Neural crest cell (in vitro differentiated cells): ENCODE data around the gene UBE2O. TPM values are rescaled to one million over a fixed set of nuclear protein-coding genes. Genes with fewer than 3 reads are reported as not detected.

Experiments used
- DNase-seq: peaks from one replicate; pipeline ENCODE4 v3.0.0; 2021; ENCODE audit warnings: low read depth, mixed read lengths, low spot score
- H3K27ac Mint-ChIP-seq: one replicate; pipeline ENCODE4 v1.8.0; 2021; ENCODE audit warnings: mild to moderate bottlenecking, mixed read lengths; ENCODE audit not compliant: unreplicated experiment
- H3K27me3 Mint-ChIP-seq: 2 replicates; pipeline ENCODE4 v1.8.0; 2021; ENCODE audit warnings: low read depth, mild to moderate bottlenecking, mixed read lengths
- H3K36me3 Mint-ChIP-seq: 2 replicates; pipeline ENCODE4 v1.8.0; 2021; ENCODE audit warnings: low read depth, mild to moderate bottlenecking, mixed read lengths
- H3K4me1 Mint-ChIP-seq: 2 replicates; pipeline ENCODE4 v1.8.0; 2021; ENCODE audit warnings: mixed read lengths
- H3K4me3 Mint-ChIP-seq: one replicate; pipeline ENCODE4 v1.8.0; 2021; ENCODE audit warnings: mild to moderate bottlenecking, mixed read lengths
- H3K9me3 Mint-ChIP-seq: 2 replicates; pipeline ENCODE4 v1.8.0; 2021; ENCODE audit warnings: mixed read lengths
- CTCF ChIP-seq: fragments of 200-600 bp; sonication (generic); conservative IDR thresholded peaks from 2 replicates; pipeline ENCODE4 v1.5.0; 2021; ENCODE audit warnings: antibody characterized with exemption, mild to moderate bottlenecking
- total RNA-seq: library from RNA; stranded (reverse); gene quantifications from 2 replicates; pipeline ENCODE4 v1.2.1, GENCODE V29; 2021

UBE2O gene
- total RNA-seq, 1 donor from 2014 or later: 71.4 TPM

GRCh38 chr17:76414334-76415295 is 38.3 kb downstream of the UBE2O start:
- Mint-ChIP-seq H3K9me3 (no peaks in the 10 kb centered on the region), H3K4me1 (peaks cover 32% of the 10 kb centered on the region), H3K4me3 (peak overlapping the region; percentile 38), H3K27ac (peak overlapping the region; percentile 86), H3K36me3 (peaks cover 3% of the 10 kb centered on the region), H3K27me3 (no peaks in the 10 kb centered on the region)
- no peak for DNase-seq
- no peak for TF ChIP-seq CTCF

GRCh38 chr17:76411247-76411646 is 41.7 kb downstream of the UBE2O start:
- Mint-ChIP-seq H3K4me3 (no peak overlapping the region), H3K27ac (no peak overlapping the region), H3K9me3 (no peaks in the 10 kb centered on the region), H3K4me1 (peaks cover 29% of the 10 kb centered on the region), H3K36me3 (no peaks in the 10 kb centered on the region), H3K27me3 (no peaks in the 10 kb centered on the region)
- no peak for TF ChIP-seq CTCF
- DNase-seq: no peak

GRCh38 chr17:76410328-76410965 is 42.5 kb downstream of the UBE2O start:
- DNase-seq: no peak
- no peak for TF ChIP-seq CTCF
- Mint-ChIP-seq H3K4me3 (no peak overlapping the region), H3K27me3 (no peaks in the 10 kb centered on the region), H3K27ac (no peak overlapping the region), H3K36me3 (no peaks in the 10 kb centered on the region), H3K9me3 (no peaks in the 10 kb centered on the region), H3K4me1 (peaks cover 29% of the 10 kb centered on the region)

GRCh38 chr17:76408037-76408849 is 44.7 kb downstream of the UBE2O start:
- TF ChIP-seq CTCF: peak; percentile 85
- H3K27ac Mint-ChIP-seq: no peak overlapping the region
- peaks cover 7% of the 10 kb centered on the region for H3K4me1 Mint-ChIP-seq
- H3K36me3 Mint-ChIP-seq: peaks cover 2% of the 10 kb centered on the region
- no peaks in the 10 kb centered on the region for H3K27me3 Mint-ChIP-seq
- peak; percentile 53 for DNase-seq
- H3K9me3 Mint-ChIP-seq: no peaks in the 10 kb centered on the region
- H3K4me3 Mint-ChIP-seq: no peak overlapping the region

- Mint-ChIP-seq H3K4me1 (peaks cover 3% of the 10 kb centered on the region), H3K27me3 (no peaks in the 10 kb centered on the region), H3K36me3 (peaks cover 2% of the 10 kb centered on the region), H3K4me3 (no peak overlapping the region), H3K27ac (no peak overlapping the region), H3K9me3 (no peaks in the 10 kb centered on the region)
- DNase-seq: no peak
- no peak for TF ChIP-seq CTCF
Measured at GRCh38 chr17:76407509-76407908, 45.4 kb downstream of the UBE2O start.
